ENCODE data around the gene BCAS3.
"Not testable (repeated sequence)": the region's sequence is repeated elsewhere in the genome, so short reads cannot be mapped to it uniquely, and the experiment has no call there.

The BCAS3 gene

DNA sequence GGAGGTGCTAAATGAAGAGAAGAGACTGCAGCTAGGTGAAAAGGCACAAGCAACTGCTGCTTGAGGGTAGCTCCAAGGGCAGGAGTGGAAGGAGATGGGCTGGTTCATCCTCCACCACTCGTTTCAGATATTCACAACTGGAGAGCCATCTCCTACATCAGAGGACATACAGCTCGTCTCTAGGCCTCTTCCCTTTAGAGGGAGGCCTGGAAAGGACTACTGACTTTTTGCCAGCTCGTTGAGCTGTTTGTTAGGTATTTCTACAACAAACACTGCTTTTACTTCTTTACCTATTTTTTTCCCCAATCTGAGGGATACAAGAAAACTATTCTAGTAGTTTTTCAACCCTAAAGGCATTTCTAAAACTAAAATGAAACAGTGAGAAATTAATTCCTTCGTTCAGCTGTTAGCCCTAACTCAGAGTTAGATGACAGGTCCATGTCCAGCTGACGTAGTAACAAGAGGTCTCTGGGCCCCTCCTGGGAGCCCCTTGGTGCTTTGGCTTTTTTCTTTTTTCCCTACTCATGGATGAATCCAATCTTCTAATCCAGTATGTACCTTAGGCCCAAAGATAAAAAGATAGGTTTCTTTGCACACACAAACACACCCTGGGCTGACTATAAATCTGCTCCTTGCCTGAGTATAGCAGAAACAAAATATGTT, 674.2 kb downstream of the BCAS3 start:
- TF ChIP-seq CTCF (IDR thresholded peaks at IDR 0.05; ENCODE audit: low read depth, low read length, missing control alignments) = no peak
- H3K4me3 ChIP-seq (ENCODE audit: low read depth, low read length) = no peak overlapping the region
- in situ Hi-C loops (cut with HindIII; ENCODE audit: low sequenced_read_pairs) = no loop called here
- no peak for DNase-seq (ENCODE audit: low read depth)

GRCh38 chr17:61352408-61352770, 674.7 kb downstream of the BCAS3 start:
- no peak for DNase-seq (ENCODE audit: low read depth)
- TF ChIP-seq CTCF (IDR thresholded peaks at IDR 0.05; ENCODE audit: low read depth, low read length, missing control alignments) = no peak
- no peak overlapping the region for H3K4me3 ChIP-seq (ENCODE audit: low read depth, low read length)
- in situ Hi-C loops (cut with HindIII; ENCODE audit: low sequenced_read_pairs) = no loop called here

GRCh38 chr17:61352781-61353491, 675.3 kb downstream of the BCAS3 start:
- no peak for DNase-seq (ENCODE audit: low read depth)
- in situ Hi-C loops (cut with HindIII; ENCODE audit: low sequenced_read_pairs) = no loop called here
- no peak for TF ChIP-seq CTCF (IDR thresholded peaks at IDR 0.05; ENCODE audit: low read depth, low read length, missing control alignments)

GRCh38 chr17:61353615-61354014, 676.0 kb downstream of the BCAS3 start:
- no peak for DNase-seq (ENCODE audit: low read depth)
- no peak for TF ChIP-seq CTCF (IDR thresholded peaks at IDR 0.05; ENCODE audit: low read depth, low read length, missing control alignments)
- in situ Hi-C loops (cut with HindIII; ENCODE audit: low sequenced_read_pairs) = no loop called here
- no peak overlapping the region for H3K4me3 ChIP-seq (ENCODE audit: low read depth, low read length)

More at GRCh38 chr17:61352781-61353491, 675.3 kb downstream of the BCAS3 start:
- H3K4me3 ChIP-seq (ENCODE audit: low read depth, low read length) = no peak overlapping the region

- no peak for TF ChIP-seq CTCF (IDR thresholded peaks at IDR 0.05; ENCODE audit: low read depth, low read length, missing control alignments)
- no peak for DNase-seq (ENCODE audit: low read depth)
- in situ Hi-C loops (cut with HindIII; ENCODE audit: low sequenced_read_pairs) = no loop called here
- H3K4me3 ChIP-seq (ENCODE audit: low read depth, low read length) = no peak overlapping the region
Measured at GRCh38 chr17:61354895-61355874, 677.5 kb downstream of the BCAS3 start.

GRCh38 chr17:61357061-61357460, 679.4 kb downstream of the BCAS3 start:
- in situ Hi-C loops (cut with HindIII; ENCODE audit: low sequenced_read_pairs); H3K4me3 ChIP-seq (ENCODE audit: low read depth, low read length); DNase-seq (ENCODE audit: low read depth): not testable (repeated sequence)

GRCh38 chr17:61359513-61359912, 681.9 kb downstream of the BCAS3 start:
- DNase-seq (ENCODE audit: low read depth); in situ Hi-C loops (cut with HindIII; ENCODE audit: low sequenced_read_pairs): not testable (repeated sequence)

More at GRCh38 chr17:61359513-61359912, 681.9 kb downstream of the BCAS3 start:
- not testable (repeated sequence) for H3K4me3 ChIP-seq (ENCODE audit: low read depth, low read length)

Data from astrocyte of the cerebellum (primary cell).